T-helper 1 cell treated with Interleukin-12 subunit alpha and Interleukin-12 subunit beta and Interleukin-4 antibody, amounts not matched to agents 30 ng/mL and 1 ng/mL, for 36 hours (primary cell): ENCODE results near the gene SAA2. TPM values are rescaled to one million over a fixed set of nuclear protein-coding genes. Genes with fewer than 3 reads are reported as not detected.
"Not testable (repeated sequence)": the region's sequence is repeated elsewhere in the genome, so short reads cannot be mapped to it uniquely, and the experiment has no call there.

Source experiments
- intact Hi-C: fragments of 100-400 bp; cut with micrococcal nuclease; formaldehyde crosslinking; loops from one replicate; pipeline ENCODE4 v1.15.1; 2024
- total RNA-seq: library from RNA; stranded (reverse); gene quantifications from 2 replicates; pipeline ENCODE4 v1.2.3, GENCODE V29; 2022

Gene SAA2
- total RNA-seq, 1 donor from 2014 or later, result not detected

- intact Hi-C loops, result no loop called here
Measured at GRCh38 chr11:18253233-18253632, 4.8 kb upstream of the SAA2 start.

GRCh38 chr11:18247191-18247581 is 1.3 kb downstream of the SAA2 start:
- intact Hi-C loops, result not testable (repeated sequence)

GRCh38 chr11:18246379-18247190 is 1.9 kb downstream of the SAA2 start:
- intact Hi-C loops, result loop anchor here (1.0 kb wide), 2 partner anchors 233 to 280 kb away; partner anchors contain the start of genes SERGEF and TSG101

GRCh38 chr11:18245396-18245795 is 3.1 kb downstream of the SAA2 start:
- intact Hi-C loops, result loop anchor here (2.0 kb wide), 1 partner anchor 389 kb away; the partner anchor contains the start of gene SPTY2D1

- intact Hi-C loops, result loop anchor here (1.0 to 5.0 kb wide), 10 partner anchors 78 to 520 kb away; partner anchors contain the start of genes GTF2H1, HPS5, LDHA and SAAL1
Measured at GRCh38 chr11:18243783-18244362, 4.6 kb downstream of the SAA2 start.

- intact Hi-C loops, result loop anchor here (5.0 kb wide), 2 partner anchors 228 to 413 kb away; no protein-coding TSS in a partner anchor
Measured at GRCh38 chr11:18239655-18240054, 8.8 kb downstream of the SAA2 start.

GRCh38 chr11:18236664-18237356 is 11.7 kb downstream of the SAA2 start, which contains the start of gene SAA4:
Gene SAA4, minus strand, starts transcription at chr11:18236802. Its CDS starts 876 bp downstream, at chr11:18235926.
- intact Hi-C loops, result no loop called here

GRCh38 chr11:18235394-18236334 is 12.8 kb downstream of the SAA2 start:
- intact Hi-C loops, result no loop called here

GRCh38 chr11:18233912-18234311 is 14.6 kb downstream of the SAA2 start:
- intact Hi-C loops, result no loop called here

GRCh38 chr11:18230859-18231258 is 17.6 kb downstream of the SAA2 start:
- intact Hi-C loops, result no loop called here

- intact Hi-C loops, result no loop called here
Measured at GRCh38 chr11:18229501-18229900, 19.0 kb downstream of the SAA2 start.

- intact Hi-C loops, result no loop called here
Measured at GRCh38 chr11:18225913-18226312, 22.6 kb downstream of the SAA2 start.

GRCh38 chr11:18223591-18224387 is 24.7 kb downstream of the SAA2 start:
- intact Hi-C loops, result no loop called here

GRCh38 chr11:18222814-18223421 is 25.6 kb downstream of the SAA2 start:
- intact Hi-C loops, result no loop called here

- intact Hi-C loops, result no loop called here
Measured at GRCh38 chr11:18221274-18221876, 27.1 kb downstream of the SAA2 start.

- intact Hi-C loops, result no loop called here
Measured at GRCh38 chr11:18209058-18209457, 39.4 kb downstream of the SAA2 start.

- intact Hi-C loops, result no loop called here
Measured at GRCh38 chr11:18204771-18205170, 43.7 kb downstream of the SAA2 start.

GRCh38 chr11:18204220-18204619 is 44.2 kb downstream of the SAA2 start:
- intact Hi-C loops, result no loop called here

- intact Hi-C loops, result loop anchor here (1.0 kb wide), 1 partner anchor 88 kb away; no protein-coding TSS in a partner anchor
Measured at GRCh38 chr11:18203723-18204122, 44.7 kb downstream of the SAA2 start.
